GM10266 (cell line): ENCODE results near the gene IQSEC3.
"Not testable (repeated sequence)": the region's sequence is repeated elsewhere in the genome, so short reads cannot be mapped to it uniquely, and the experiment has no call there.

Experiments
- DNase-seq: peaks from one replicate; pipeline ENCODE4 v3.0.0; 2012; ENCODE audit errors: extremely low spot score
- TF ChIP-seq, protein P1 (sequence below): IDR thresholded peaks from 2 replicates; pipeline ENCODE4 v1.5.1; 2012; ENCODE audit warnings: mild to moderate bottlenecking, low read depth; ENCODE audit not compliant: control insufficient read depth, insufficient read depth; ENCODE audit errors: missing control alignments

Gene IQSEC3

DNA sequence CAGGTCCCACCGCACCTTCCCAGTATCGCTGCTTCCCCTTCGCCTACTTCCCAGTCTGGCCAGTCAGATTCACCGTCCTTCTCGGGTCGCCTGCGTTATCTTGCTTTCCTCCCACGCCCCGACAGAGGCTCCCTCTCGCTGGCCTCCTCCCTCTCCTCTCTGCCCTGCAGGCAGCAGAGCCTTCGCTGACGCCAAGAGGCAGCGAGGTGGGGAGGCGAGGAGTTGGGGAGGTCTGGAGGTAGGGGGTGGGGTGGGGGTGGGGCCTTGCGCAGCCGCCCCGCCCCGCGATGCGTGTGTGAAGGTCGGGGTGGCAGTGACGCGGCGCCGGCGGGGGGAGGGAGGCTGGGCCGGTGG, at the start of gene IQSEC3:
IQSEC3 (plus strand) TSS at position 340 of the 354 bp plus-strand sequence. CDS start 116 bp downstream, outside the sequence.
- DNase-seq = not testable (repeated sequence)

DNA sequence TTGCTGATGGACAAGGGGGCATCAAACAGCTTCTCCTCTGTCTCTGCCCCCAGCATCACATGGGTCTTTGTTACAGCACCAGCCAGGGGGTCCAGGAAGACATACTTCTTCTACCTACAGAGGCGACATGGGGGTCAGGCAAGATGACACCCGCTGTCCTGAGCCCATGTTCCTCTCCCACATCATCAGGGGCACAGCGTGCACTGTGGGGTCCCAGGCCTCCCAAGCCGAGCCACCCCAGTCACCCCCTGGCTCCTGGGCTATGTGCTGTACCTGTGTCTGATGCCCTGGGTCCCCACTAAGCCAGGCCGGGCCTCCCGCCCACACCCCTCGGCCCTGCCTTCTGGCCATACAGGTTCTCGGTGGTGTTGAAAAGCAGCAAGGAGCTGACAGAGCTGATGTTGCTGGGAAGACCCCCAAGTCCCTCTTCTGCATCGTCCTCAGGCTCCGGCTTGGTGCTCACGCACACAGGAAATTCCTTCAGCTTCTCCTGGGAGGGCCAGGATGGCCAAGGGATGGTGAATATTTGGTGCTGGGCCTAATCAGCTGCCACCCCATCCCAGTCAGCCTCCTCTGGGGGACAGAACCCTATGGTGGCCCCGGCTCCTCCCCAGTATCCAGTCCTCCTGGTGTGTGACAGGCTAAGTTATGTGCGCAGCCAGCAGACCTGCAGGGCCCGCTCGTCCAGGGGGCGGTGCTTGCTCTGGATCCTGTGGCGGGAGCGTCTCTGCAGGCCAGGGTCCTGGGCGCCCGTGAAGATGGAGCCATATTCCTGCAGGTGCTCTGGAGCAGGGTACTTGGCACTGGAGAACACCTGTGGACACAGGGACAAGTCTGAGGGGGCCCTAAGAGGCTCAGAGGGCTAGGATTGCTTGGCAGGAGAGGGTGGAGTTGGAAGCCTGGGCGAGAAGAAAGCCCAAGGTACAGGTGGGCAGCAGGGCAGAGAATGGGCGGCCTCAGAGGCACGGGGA, 48.9 kb upstream of the IQSEC3 start:
- not testable (repeated sequence) for DNase-seq

DNA sequence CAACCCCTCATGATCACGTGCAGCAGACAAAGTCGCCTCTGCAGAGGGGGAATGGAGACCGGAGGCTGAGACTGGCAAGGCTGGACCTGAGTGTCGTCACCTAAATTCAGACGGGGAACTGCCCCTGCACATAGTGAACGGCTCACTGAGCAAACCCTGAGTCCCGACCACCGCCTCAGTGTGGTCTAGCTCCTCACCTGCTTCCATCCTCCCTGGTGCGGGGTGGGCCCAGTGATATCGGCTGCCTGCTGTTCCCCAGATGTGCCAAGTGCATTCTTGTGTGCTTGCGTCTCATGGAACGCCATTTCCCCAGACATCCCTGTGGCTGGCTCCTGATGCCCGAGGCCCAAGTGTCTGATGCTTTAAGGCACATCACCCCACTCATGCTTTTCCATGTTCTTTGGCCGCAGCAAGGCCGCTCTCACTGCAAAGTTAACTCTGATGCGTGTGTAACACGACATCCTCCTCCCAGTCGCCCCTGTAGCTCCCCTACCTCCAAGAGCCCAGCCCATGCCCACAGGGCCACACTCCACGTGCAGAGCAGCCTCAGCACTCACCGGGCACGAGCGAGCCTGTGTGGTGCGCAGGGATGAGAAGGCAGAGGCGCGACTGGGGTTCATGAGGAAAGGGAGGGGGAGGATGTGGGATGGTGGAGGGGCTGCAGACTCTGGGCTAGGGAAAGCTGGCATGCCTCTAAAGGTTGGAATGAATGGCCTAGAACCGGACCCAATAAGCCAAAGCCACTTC, 47.6 kb upstream of the IQSEC3 start:
- DNase-seq = not testable (repeated sequence)

DNA sequence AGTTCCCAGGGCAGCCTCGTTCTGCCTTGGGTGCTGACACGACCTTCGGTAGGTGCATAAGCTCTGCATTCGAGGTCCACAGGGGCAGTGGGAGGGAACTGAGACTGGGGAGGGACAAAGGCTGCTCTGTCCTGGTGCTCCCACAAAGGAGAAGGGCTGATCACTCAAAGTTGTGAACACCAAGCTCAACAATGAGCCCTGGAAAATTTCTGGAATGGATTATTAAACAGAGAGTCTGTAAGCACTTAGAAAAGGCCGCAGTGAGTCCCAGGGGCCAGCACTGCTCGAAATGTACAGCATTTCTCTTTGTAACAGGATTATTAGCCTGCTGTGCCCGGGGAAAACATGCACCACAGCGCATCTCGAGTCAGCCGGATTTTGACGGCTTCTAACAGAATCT, 46.7 kb upstream of the IQSEC3 start:
- DNase-seq = not testable (repeated sequence)

DNA sequence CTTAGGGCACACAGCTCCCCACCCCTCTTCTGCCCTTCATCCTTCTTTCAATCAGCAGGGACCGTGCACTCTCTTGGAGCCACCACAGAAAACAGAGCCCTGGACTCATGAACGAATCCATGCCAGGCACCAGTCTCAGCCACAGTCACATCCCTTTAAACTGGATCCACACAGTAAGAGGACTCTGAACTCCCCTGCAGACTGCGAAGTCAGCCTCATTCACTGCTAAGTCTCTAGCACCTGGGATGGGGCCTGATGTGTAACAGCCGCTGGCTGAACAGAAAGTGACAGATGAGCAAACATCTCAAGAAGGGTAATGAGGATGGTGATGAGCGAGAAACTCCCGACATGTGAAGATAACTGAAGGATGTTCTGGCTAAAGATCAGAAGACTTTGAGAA, 45.8 kb upstream of the IQSEC3 start:
- TF ChIP-seq, protein P1, sequence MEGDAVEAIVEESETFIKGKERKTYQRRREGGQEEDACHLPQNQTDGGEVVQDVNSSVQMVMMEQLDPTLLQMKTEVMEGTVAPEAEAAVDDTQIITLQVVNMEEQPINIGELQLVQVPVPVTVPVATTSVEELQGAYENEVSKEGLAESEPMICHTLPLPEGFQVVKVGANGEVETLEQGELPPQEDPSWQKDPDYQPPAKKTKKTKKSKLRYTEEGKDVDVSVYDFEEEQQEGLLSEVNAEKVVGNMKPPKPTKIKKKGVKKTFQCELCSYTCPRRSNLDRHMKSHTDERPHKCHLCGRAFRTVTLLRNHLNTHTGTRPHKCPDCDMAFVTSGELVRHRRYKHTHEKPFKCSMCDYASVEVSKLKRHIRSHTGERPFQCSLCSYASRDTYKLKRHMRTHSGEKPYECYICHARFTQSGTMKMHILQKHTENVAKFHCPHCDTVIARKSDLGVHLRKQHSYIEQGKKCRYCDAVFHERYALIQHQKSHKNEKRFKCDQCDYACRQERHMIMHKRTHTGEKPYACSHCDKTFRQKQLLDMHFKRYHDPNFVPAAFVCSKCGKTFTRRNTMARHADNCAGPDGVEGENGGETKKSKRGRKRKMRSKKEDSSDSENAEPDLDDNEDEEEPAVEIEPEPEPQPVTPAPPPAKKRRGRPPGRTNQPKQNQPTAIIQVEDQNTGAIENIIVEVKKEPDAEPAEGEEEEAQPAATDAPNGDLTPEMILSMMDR = no peak
- DNase-seq = peak; percentile 13

DNA sequence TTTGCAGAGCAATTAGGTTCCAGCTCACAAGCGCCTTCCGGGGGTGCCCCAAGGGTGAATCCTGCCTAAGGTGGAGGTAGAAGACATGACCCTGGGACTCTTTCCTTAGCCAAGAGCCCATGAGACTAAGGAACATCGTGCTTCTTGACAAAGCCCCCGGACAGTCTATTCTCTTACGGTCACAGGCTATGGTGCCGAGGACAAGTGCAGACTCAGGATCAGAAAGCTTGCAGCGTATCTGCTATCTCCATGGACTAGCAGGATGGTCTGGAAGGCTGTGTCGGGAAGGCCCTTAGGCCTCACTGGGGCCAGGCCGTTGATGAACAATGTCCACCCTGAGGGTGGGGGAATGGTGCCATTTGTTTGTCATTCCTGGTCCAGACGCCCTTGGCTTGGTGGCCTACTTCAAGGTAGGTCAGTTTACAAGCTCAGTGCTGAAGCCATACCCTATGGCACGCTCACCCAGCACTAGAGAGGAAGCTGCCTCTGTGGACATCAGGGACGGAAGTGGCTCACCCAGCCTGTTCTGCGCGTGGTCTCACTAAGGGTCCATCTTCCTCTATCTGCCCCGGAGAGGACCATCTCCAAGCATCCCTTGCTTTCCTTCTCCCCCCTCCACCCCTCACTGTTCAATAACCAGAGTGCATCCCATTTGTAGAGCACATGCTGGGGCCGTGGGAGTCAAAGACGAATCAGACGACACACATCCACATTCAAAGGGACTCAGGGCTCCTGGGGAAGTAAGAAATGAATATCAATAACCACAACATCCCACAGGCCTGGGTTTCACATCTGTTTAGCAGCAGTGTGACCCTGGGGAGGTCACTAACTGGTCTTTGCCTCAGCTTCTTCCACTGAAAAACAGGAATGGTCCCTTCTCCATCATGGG, 45.0 kb upstream of the IQSEC3 start:
- DNase-seq = peak; percentile 51
- TF ChIP-seq, protein P1 = no peak

DNA sequence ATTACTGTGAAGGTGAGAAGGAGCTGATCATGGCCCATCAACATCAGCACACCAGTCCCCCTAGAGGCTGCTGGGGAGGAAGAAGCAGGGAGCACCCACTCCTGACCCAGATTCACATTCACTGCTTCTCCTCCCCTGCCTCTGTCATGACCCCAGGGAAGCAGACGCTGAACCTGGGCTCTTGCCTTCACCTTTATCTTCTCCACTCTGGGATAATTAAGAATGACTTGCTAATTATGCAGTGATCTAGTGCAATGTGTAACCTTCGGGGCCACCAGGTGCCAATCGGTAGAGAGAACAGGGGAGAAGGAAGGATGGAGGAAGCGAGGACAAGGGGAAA, 44.4 kb upstream of the IQSEC3 start:
- TF ChIP-seq, protein P1 = peak; percentile 4

DNA sequence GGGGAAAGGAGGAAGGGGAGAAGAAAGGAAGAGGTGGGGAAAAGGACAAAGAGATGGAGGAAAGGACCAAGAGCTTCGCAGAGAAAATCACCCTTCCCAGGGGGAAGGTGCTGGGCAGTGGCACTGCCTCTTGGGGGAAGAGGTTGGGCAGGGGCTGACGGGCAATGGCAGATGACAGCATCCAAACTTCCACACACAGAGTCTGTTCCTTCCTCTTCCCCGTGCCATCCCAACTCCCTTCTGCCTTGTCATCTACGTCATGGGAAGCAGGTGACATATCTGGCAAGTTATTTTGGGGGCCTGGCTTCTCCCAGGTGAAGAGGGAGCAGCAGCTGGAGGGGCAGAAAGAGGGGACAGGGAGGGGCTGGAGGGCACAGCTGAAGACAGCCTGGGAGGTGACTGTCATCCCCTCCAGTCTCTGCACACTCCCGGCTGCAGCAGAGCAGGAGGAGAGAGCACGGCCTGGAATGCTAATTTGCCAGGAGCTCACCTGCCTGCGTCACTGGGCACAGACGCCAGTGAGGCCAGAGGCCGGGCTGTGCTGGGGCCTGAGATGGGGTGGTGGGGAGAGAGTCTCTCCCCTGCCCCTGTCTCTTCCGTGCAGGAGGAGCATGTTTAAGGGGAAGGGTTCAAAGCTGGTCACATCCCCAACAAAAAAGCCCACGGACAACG, 43.9 kb upstream of the IQSEC3 start:
- TF ChIP-seq, protein P1 = no peak

More for the DNA sequence above, 44.4 kb upstream of the IQSEC3 start:
- DNase-seq = no peak

DNA sequence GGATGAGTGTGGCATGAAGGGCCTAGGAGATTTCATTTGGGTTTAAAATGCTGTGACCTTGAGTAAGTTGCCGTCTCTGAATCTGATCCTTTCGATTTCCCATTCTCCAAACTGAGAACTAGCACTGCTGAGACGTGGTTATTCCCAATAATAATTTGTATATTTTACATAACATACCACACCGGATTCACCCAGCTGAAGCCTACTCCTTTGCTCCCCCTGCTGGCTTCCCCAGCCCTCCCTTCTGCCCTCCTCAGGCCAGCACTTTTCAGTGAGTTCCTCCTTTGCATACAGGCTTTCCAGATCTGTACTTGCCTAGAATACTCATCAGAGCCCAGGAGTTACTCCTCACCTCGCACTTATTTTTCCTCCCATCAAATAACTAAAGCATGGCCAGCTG, 38.7 kb upstream of the IQSEC3 start:
- not testable (repeated sequence) for DNase-seq

More for the DNA sequence above, 43.9 kb upstream of the IQSEC3 start:
- peak; percentile 14 for DNase-seq

DNA sequence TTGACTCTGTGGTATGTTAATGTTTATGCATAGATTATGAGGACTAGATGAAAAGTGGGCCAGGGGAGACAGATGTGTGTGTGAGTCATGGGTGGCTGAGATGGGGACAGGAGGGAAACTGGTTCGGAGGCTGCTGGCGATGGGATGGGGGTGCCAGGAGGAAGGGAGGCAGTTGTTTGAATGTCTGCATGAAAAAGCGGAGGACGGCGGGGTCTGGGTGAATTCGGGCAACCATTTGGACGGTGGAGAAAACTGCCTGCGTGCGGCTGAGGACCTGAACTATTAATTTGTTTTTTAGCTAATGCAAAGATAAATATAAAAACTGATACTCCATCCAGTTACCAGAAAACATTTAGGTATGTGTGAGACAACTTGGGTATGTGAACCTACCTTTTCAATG, 27.8 kb upstream of the IQSEC3 start:
- not testable (repeated sequence) for DNase-seq

DNA sequence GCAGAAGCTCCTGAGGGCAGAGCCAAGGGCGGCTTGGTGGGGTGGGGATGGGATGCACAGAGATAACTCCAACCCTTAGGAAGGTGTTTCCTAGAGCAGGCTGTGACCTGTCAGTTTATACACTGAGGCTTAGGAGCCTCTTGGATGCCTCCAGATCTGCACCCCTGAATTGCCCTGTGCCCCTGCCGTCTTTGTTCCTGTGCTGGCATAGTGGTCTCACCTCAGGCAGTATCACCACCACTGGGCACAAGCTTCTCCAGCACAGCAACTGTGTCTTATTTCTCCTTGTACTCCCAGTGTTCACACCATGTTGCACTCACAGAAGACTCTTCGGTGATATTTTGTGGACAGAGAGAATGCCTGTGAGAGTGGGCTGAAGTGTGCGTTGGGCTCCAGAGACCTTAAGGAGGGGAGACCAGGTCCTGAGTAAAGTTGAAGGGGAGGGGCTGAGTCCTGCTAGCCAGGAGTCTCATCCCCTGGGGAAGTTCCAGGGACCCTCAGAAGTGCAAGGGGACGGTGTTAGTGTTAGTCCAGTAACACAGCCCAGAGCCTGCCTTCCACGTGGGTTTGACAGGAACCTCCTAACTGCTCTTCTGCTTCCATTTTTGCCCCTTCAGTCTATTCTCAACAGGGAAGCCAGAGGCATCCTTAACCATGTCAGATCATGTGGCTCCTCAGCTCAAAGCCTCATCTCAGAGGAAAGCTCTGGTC, 26.9 kb upstream of the IQSEC3 start:
- DNase-seq = not testable (repeated sequence)

DNA sequence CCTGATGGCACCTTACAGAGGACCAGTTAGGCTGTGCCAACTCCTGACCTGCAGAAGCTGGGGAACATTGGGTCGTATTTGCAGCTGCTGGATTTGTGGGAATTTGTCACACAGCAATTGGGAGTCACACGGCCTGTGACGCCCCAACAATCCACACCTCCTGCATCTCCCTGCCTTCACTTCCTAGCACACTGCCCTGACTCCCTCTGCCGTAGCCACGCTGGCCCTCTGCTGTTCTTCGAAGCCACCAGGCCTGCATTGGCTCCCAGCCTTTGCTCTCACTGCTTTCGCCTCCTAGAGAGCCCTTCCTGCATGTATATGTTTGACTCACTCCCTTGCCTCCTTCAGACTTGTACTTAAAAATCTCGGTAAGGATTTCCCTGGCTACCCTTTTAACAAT, 22.2 kb upstream of the IQSEC3 start:
- DNase-seq = not testable (repeated sequence)

DNA sequence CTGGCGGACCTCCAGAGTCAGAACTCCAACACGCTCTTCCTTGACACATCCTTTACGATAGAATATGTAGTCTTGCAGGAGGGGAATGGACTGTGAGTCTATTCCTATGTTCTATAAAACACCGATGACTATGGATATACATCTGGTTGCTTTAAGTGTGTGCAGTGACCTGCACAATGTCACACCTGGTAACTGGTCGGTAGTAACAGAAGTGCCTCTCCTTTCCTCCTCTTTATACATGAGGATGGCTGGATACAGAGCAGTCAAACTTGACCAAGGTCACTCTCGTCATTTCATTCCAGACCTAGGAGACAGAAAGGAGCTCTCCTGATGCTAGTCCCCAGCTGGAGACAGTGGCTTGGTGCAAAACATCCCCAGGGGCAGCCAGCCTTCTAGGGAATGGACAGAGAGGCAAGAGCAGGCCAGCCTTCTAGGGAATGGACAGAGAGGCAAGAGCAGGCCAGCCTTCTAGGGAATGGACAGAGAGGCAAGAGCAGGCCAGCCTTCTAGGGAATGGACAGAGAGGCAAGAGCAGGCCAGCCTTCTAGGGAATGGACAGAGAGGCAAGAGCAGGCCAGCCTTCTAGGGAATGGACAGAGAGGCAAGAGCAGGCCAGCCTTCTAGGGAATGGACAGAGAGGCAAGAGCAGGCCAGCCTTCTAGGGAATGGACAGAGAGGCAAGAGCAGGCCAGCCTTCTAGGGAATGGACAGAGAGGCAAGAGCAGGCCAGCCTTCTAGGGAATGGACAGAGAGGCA, 21.2 kb upstream of the IQSEC3 start:
- not testable (repeated sequence) for DNase-seq
